Neutrophil (primary cell): ENCODE data around the gene DIP2C.

Experiments
- H3K27ac ChIP-seq: fragments of 200-600 bp; sonication (generic); 2 replicates; pipeline ENCODE4 v1.5.1; 2016; ENCODE audit warnings: mild to moderate bottlenecking, moderate library complexity
- H3K27me3 ChIP-seq: fragments of 200-600 bp; sonication (generic); 2 replicates; pipeline ENCODE4 v1.6.0; 2016; ENCODE audit warnings: mild to moderate bottlenecking
- H3K36me3 ChIP-seq: fragments of 200-600 bp; sonication (generic); 2 replicates; pipeline ENCODE4 v1.5.1; 2017
- H3K4me1 ChIP-seq, 2 experiments: fragments of 200-600 bp in 1 of 2; sonication (generic) in 1 of 2; 1 replicate in 1 of 2; 2 replicates in 1 of 2; pipeline versions ENCODE4 v1.5.1 to v1.6.1; 2013 to 2016; ENCODE audit warnings: low read depth in 1 of 2, low read length in 1 of 2, mild to moderate bottlenecking in 1 of 2, moderate library complexity in 1 of 2; ENCODE audit not compliant: control insufficient read depth in 1 of 2, insufficient read depth in 1 of 2
- H3K4me3 ChIP-seq, 2 experiments: fragments of 200-600 bp in 1 of 2; sonication (generic) in 1 of 2; 1 replicate in 1 of 2; 2 replicates in 1 of 2; pipeline ENCODE4 v1.5.1; 2013 to 2016; ENCODE audit warnings: low read depth in 1 of 2, low read length in 1 of 2, mild to moderate bottlenecking in 1 of 2, moderate library complexity in 1 of 2
- H3K9me3 ChIP-seq: fragments of 200-600 bp; sonication (generic); 2 replicates; pipeline ENCODE4 v1.5.1; 2016
- TF ChIP-seq, protein P1 (sequence below): fragments of 200-600 bp; sonication (generic); IDR thresholded peaks from 2 replicates; pipeline ENCODE4 v1.5.1; 2016; ENCODE audit warnings: antibody characterized with exemption

DIP2C gene

DNA sequence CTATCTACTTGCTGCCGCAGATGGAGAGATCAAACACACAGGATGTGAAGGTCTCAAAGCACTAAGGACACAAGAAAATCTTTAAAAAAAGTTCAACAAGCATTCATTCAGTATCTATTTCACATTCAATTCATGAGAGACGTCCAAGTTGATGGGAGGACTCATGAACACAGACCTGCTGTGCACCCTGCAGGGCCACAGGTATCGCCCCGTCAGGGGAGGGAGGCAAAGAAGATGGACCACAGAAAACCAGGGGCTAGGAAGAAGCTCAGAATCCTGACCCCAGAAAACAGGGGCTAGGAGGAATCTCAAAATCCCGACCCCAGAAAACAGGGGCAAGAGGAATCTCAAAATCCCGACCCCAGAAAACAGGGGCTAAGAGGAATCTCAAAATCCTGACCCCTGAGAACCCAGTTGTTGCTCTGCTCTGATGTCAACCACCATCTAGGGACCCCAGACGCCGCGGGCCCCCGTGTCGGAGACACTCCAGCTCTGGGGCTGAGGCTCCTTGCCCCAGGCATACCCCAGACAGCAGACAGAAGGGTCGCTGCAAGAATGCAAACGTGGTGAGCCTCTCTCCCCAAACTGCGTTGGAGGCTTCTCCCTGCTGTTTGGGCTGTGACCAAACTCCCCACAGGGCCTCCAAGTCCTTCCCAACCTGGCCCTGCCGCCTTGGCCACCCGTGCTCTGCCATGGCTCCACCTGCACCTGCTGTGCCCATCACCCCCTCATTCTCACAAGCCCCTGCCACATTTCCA is 197.6 kb downstream of the DIP2C start:
- Histone ChIP-seq H3K27me3 (peaks cover 43% of the 10 kb centered on the region), H3K9me3 (no peaks in the 10 kb centered on the region), H3K27ac (no peak overlapping the region), H3K4me3 (no peak overlapping the region), H3K36me3 (no peaks in the 10 kb centered on the region), H3K4me1 (no peaks in the 10 kb centered on the region)
- TF ChIP-seq, protein P1, sequence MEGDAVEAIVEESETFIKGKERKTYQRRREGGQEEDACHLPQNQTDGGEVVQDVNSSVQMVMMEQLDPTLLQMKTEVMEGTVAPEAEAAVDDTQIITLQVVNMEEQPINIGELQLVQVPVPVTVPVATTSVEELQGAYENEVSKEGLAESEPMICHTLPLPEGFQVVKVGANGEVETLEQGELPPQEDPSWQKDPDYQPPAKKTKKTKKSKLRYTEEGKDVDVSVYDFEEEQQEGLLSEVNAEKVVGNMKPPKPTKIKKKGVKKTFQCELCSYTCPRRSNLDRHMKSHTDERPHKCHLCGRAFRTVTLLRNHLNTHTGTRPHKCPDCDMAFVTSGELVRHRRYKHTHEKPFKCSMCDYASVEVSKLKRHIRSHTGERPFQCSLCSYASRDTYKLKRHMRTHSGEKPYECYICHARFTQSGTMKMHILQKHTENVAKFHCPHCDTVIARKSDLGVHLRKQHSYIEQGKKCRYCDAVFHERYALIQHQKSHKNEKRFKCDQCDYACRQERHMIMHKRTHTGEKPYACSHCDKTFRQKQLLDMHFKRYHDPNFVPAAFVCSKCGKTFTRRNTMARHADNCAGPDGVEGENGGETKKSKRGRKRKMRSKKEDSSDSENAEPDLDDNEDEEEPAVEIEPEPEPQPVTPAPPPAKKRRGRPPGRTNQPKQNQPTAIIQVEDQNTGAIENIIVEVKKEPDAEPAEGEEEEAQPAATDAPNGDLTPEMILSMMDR: no peak

DNA sequence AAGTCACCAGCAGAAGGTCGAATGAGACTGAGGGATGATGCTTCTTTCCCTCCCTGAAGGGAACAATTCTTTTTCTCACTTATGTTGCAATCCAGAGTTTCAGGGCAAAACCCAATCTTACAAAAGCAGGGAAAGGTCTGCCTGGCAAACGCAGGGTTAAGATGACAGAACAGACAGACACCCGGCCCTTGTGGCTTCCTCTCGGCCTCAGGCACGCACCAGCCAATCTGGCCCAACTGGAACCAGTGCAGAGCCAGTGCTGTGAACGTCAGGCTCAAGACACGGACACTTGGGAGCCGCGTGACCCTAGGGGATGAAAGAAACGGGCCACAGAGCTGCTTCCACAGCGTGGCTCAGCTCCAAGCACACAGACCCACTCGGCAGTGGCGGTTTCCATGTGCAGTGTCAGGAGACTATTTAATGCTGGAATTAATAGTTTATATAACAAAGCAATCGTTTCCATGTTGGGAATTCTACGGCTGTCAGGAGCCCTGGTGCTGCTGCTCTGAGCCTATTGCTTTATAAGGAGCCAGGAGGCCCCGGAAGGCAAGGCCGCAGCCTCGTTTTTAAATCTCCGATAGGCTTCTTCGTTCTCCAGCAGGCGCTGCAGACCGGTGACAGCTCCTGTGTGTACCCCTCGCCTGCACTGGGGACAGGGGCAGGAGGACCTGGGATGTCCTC is 198.4 kb downstream of the DIP2C start:
- Histone ChIP-seq H3K36me3 (no peaks in the 10 kb centered on the region), H3K27ac (no peak overlapping the region), H3K27me3 (peaks cover 43% of the 10 kb centered on the region), H3K9me3 (no peaks in the 10 kb centered on the region), H3K4me1 (no peaks in the 10 kb centered on the region), H3K4me3 (no peak overlapping the region)
- TF ChIP-seq, protein P1: no peak

DNA sequence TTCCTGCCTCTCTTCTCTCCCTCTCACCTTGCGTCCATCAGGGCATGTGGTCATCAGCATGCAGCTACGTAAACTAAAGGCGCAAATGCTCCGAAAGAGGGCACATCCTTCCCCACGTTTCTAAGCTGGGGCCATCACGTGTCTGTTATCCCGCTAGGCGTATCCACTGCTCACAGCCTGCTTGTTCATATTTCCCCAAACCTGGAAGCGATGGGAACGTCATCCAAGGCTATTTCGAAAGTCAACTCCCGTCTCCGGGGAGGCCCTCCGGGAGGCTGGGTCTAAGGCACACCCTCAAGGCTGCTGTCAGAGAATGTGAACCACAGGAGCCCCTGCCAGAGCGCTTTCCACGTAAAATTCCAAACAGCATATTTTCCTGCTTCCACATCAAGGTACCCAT is 199.2 kb downstream of the DIP2C start:
- Histone ChIP-seq H3K9me3 (no peaks in the 10 kb centered on the region), H3K4me1 (peaks cover 0 to 1% of the 10 kb centered on the region in 2 experiments), H3K4me3 (no peak overlapping the region), H3K27ac (no peak overlapping the region), H3K27me3 (peaks cover 43% of the 10 kb centered on the region), H3K36me3 (no peaks in the 10 kb centered on the region)
- TF ChIP-seq, protein P1: no peak

DNA sequence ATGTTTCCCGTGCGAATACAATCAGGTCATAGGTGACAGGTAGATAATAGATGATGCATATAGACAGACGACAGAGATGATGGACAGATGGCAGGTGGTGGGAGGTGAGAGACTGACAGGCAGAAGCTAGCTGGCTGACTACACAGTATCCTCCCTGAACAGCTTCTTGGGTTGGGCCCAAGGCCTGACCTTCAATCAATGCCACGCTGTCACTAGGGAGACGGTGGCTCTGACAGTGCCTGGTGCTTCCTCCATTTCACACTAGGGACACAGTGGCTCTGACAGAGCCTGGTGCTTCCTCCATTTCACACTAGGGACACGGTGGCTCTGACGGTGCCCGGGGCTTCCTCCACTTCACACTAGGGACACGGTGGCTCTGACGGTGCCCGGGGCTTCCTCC is 200.1 kb downstream of the DIP2C start:
- H3K4me3 ChIP-seq: no peak overlapping the region
- H3K27me3 ChIP-seq: peaks cover 44% of the 10 kb centered on the region
- H3K9me3 ChIP-seq: no peaks in the 10 kb centered on the region
- no peak overlapping the region for H3K27ac ChIP-seq
- TF ChIP-seq, protein P1: no peak
- no peaks in the 10 kb centered on the region for H3K36me3 ChIP-seq
- H3K4me1 ChIP-seq: peaks cover 0 to 5% of the 10 kb centered on the region in 2 experiments

DNA sequence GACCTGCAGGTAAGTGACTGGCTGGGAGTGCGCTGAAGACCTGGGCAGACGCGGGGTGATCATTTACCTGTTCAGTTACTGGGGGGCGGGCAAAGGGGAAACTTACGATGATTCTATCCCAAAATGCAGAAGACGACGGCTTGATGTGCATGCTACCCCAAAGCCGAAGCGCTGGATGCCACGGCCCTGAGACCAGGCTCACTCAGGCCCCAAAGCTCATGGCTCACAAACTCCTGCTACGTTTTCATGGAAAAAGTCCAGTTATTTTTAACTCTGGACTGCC is 200.6 kb downstream of the DIP2C start:
- H3K36me3 ChIP-seq: no peaks in the 10 kb centered on the region
- H3K27ac ChIP-seq: no peak overlapping the region
- TF ChIP-seq, protein P1: no peak
- peaks cover 48% of the 10 kb centered on the region for H3K27me3 ChIP-seq
- peaks cover 0 to 5% of the 10 kb centered on the region in 2 experiments for H3K4me1 ChIP-seq
- no peak overlapping the region for H3K4me3 ChIP-seq
- no peaks in the 10 kb centered on the region for H3K9me3 ChIP-seq
